HG02840 (cell line): ENCODE measurements around the gene BTN1A1.

Source experiments
- ATAC-seq: cut with Tn5 transposase; IDR thresholded peaks from one replicate; pipeline ENCODE4 v1.9.1; 2021; ENCODE audit warnings: mild to moderate bottlenecking, moderate library complexity, moderate number of reproducible peaks; ENCODE audit not compliant: unreplicated experiment, low FRiP score

Gene BTN1A1

GRCh38 chr6:26555505-26556262, 55.6 kb downstream of the BTN1A1 start:
- no peak for ATAC-seq

- ATAC-seq, result no peak
These were observed 56.4 kb downstream of the BTN1A1 start for GRCh38 chr6:26556263-26557070.
